DOHH2 (cell line): ENCODE results near the gene C19orf53.

Source experiments
- H3F3A ChIP-seq: fragments of 200-600 bp; sonication (generic), shearing (Covaris generic); 2 replicates; pipeline ENCODE4 v1.6.0; 2016; ENCODE audit warnings: antibody characterized with exemption, mild to moderate bottlenecking; ENCODE audit not compliant: control insufficient read depth, insufficient read depth
- H3K27ac ChIP-seq: fragments of 200-600 bp; sonication (generic); 2 replicates; pipeline ENCODE4 v1.5.1; 2014; ENCODE audit warnings: low read depth, mild to moderate bottlenecking, low read length, moderate library complexity
- H3K27me3 ChIP-seq: fragments of 200-600 bp; sonication (generic); 2 replicates; pipeline ENCODE4 v1.6.1; 2014; ENCODE audit warnings: mild to moderate bottlenecking, low read length, mixed read lengths; ENCODE audit not compliant: control insufficient read depth
- H3K36me3 ChIP-seq: fragments of 200-600 bp; sonication (generic); 2 replicates; pipeline ENCODE4 v1.6.1; 2014; ENCODE audit warnings: mild to moderate bottlenecking, low read length, moderate library complexity, mixed read lengths; ENCODE audit not compliant: control insufficient read depth
- H3K4me1 ChIP-seq: fragments of 200-600 bp; sonication (generic); 2 replicates; pipeline ENCODE4 v1.6.1; 2014; ENCODE audit warnings: mild to moderate bottlenecking, low read length, mixed read lengths; ENCODE audit not compliant: control insufficient read depth
- H3K4me2 ChIP-seq: fragments of 200-600 bp; sonication (generic); 2 replicates; pipeline ENCODE4 v1.6.0; 2014; ENCODE audit warnings: mild to moderate bottlenecking, low read length, moderate library complexity
- H3K4me3 ChIP-seq: fragments of 200-600 bp; sonication (generic); 2 replicates; pipeline ENCODE4 v1.5.1; 2014; ENCODE audit warnings: mild to moderate bottlenecking, low read length, mixed read lengths
- H3K79me2 ChIP-seq: fragments of 200-600 bp; sonication (generic); 2 replicates; pipeline ENCODE4 v1.6.1; 2014; ENCODE audit warnings: mild to moderate bottlenecking, low read length, mixed read lengths; ENCODE audit not compliant: control insufficient read depth
- H3K9me2 ChIP-seq: fragments of 200-600 bp; sonication (generic); replicated peaks from 2 replicates; pipeline ENCODE4 v1.6.1; 2014; ENCODE audit warnings: mild to moderate bottlenecking, low read length, mixed read lengths; ENCODE audit not compliant: control insufficient read depth
- H3K9me3 ChIP-seq: fragments of 200-600 bp; sonication (generic); 2 replicates; pipeline ENCODE4 v1.6.1; 2014; ENCODE audit warnings: antibody characterized with exemption, low read length, mixed read lengths; ENCODE audit not compliant: control insufficient read depth, insufficient read depth
- H4K20me1 ChIP-seq: fragments of 200-600 bp; sonication (generic); 2 replicates; pipeline ENCODE4 v1.6.0; 2014; ENCODE audit warnings: low read depth, mild to moderate bottlenecking, antibody characterized with exemption, low read length, moderate library complexity; ENCODE audit not compliant: control insufficient read depth, insufficient read depth
- EZH2phosphoT487 ChIP-seq: fragments of 200-600 bp; sonication (generic); IDR thresholded peaks from 2 replicates; pipeline ENCODE4 v1.6.1; 2017; ENCODE audit warnings: borderline replicate concordance, mild to moderate bottlenecking, antibody characterized with exemption, low read length, moderate library complexity, mixed read lengths
- TF ChIP-seq, protein P1 (sequence below): fragments of 200-600 bp; sonication (generic); IDR thresholded peaks from one replicate; pipeline ENCODE4 v1.5.1; 2014; ENCODE audit warnings: antibody characterized with exemption, mild to moderate bottlenecking, low read depth, low read length; ENCODE audit not compliant: poor library complexity, severe bottlenecking

Gene C19orf53

DNA sequence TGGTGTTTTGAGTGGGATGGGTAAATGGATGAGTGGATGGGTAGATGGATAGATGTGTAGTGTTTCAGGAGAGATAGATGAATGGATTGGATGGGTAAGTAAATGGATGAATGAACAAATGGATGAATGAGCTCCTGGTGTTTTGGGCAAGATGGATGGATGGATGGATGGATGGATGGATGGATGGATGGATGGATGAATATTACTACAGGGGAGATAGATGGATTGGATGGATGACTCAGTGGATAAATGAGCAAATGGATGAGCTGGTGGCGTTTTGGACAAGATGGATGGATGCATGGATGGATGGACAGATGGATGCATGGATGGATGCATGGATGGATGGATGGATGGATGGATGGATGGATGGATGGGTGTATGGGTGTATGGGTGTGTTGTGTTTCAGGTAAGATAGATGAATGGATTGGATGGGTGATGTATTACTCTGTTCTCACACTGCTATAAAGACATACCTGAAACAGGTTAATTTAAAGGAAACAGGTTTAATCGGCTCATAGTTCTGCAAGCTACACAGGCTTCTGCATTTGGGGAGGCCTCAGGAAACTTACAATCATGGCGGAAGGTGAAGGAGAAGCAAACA, 33.3 kb downstream of the C19orf53 start:
- H4K20me1 ChIP-seq: no peaks in the 10 kb centered on the region
- H3K4me3 ChIP-seq: no peak overlapping the region
- H3K9me3 ChIP-seq: no peaks in the 10 kb centered on the region
- H3K79me2 ChIP-seq: no peaks in the 10 kb centered on the region
- H3K9me2 ChIP-seq: no peaks in the 10 kb centered on the region
- H3F3A ChIP-seq: no peaks in the 10 kb centered on the region
- H3K27me3 ChIP-seq: no peaks in the 10 kb centered on the region
- peaks cover 4% of the 10 kb centered on the region; the same call in 1 of the 2 replicates for H3K36me3 ChIP-seq
- TF ChIP-seq, protein P1, sequence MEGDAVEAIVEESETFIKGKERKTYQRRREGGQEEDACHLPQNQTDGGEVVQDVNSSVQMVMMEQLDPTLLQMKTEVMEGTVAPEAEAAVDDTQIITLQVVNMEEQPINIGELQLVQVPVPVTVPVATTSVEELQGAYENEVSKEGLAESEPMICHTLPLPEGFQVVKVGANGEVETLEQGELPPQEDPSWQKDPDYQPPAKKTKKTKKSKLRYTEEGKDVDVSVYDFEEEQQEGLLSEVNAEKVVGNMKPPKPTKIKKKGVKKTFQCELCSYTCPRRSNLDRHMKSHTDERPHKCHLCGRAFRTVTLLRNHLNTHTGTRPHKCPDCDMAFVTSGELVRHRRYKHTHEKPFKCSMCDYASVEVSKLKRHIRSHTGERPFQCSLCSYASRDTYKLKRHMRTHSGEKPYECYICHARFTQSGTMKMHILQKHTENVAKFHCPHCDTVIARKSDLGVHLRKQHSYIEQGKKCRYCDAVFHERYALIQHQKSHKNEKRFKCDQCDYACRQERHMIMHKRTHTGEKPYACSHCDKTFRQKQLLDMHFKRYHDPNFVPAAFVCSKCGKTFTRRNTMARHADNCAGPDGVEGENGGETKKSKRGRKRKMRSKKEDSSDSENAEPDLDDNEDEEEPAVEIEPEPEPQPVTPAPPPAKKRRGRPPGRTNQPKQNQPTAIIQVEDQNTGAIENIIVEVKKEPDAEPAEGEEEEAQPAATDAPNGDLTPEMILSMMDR: no peak
- TF ChIP-seq EZH2phosphoT487: no peak
- no peaks in the 10 kb centered on the region for H3K4me1 ChIP-seq
- H3K27ac ChIP-seq: no peak overlapping the region
- H3K4me2 ChIP-seq: no peak overlapping the region

DNA sequence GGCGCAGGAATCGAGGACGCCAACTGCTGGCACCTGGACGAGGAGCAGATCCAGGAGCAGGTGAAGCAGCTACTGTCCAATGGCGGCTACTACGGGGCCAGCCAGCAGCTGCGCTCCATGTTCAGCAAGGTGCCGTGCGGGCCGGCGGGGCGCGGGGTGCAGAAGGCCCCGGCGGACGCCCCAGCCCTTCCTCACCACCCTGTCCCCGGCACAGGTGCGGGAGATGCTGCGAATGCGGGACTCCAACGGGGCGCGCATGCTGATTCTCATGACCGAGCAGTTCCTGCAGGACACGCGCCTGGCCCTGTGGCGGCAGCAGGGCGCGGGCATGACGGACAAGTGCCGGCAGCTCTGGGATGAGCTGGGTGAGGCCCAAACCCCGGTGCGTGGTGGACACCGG, 34.6 kb downstream of the C19orf53 start:
- no peaks in the 10 kb centered on the region for H3K9me2 ChIP-seq
- no peaks in the 10 kb centered on the region for H3K9me3 ChIP-seq
- no peak overlapping the region for H3K27ac ChIP-seq
- H3F3A ChIP-seq: no peaks in the 10 kb centered on the region
- no peaks in the 10 kb centered on the region for H3K27me3 ChIP-seq
- H3K4me3 ChIP-seq: no peak overlapping the region
- H3K79me2 ChIP-seq: no peaks in the 10 kb centered on the region
- H3K4me2 ChIP-seq: no peak overlapping the region
- H3K36me3 ChIP-seq: peaks cover 4% of the 10 kb centered on the region; the same call in 1 of the 2 replicates
- H4K20me1 ChIP-seq: no peaks in the 10 kb centered on the region
- TF ChIP-seq, protein P1: no peak
- TF ChIP-seq EZH2phosphoT487: no peak
- no peaks in the 10 kb centered on the region for H3K4me1 ChIP-seq

DNA sequence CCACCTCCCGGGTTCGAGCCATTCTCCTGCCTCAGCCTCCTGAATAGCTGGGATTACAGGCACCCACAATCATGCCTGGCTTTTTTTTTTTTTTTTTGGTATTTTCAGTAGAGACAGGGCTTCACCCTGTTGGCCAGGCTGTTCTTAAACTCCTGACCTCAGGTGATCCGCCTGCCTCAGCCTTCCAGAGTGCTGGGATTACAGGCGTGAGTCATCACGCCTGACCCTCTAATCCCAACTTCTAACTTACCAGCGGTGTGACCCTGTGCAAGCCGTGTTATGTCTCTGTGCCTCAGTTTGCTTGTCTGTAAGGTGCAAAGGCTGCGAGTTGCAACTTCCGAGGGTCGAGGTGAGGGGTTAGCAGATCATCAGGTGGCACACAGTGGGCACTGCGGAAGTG, 38.3 kb downstream of the C19orf53 start:
- TF ChIP-seq, protein P1: no peak
- TF ChIP-seq EZH2phosphoT487: no peak
- H3K27ac ChIP-seq: no peak overlapping the region
- H3K4me1 ChIP-seq: no peaks in the 10 kb centered on the region
- no peaks in the 10 kb centered on the region for H4K20me1 ChIP-seq
- no peaks in the 10 kb centered on the region for H3K9me3 ChIP-seq
- H3K27me3 ChIP-seq: no peaks in the 10 kb centered on the region
- no peaks in the 10 kb centered on the region for H3K36me3 ChIP-seq
- no peaks in the 10 kb centered on the region for H3K9me2 ChIP-seq
- no peak overlapping the region for H3K4me2 ChIP-seq
- H3K4me3 ChIP-seq: no peak overlapping the region
- H3K79me2 ChIP-seq: no peaks in the 10 kb centered on the region
- H3F3A ChIP-seq: no peaks in the 10 kb centered on the region
